GM12878 (cell line): ENCODE measurements around the gene COA1. TPM values are rescaled to one million over a fixed set of nuclear protein-coding genes. Genes with fewer than 3 reads are reported as not detected.

Source experiments
- BACH1 ChIP-seq: fragments of 450-650 bp; IDR thresholded peaks from 2 replicates; pipeline ENCODE4 v1.6.1; 2017; ENCODE audit warnings: mild to moderate bottlenecking, borderline replicate concordance
- BCL11A ChIP-seq: IDR thresholded peaks from 2 replicates; pipeline ENCODE4 v1.6.1; 2011; ENCODE audit warnings: low read depth, low read length
- BHLHE40 ChIP-seq, 2 experiments: fragments of 450-650 bp in 1 of 2; IDR thresholded peaks; 2 replicates each; pipeline ENCODE4 v1.6.1; 2011 to 2017; ENCODE audit warnings: low read depth in 2 of 2, borderline replicate concordance in 1 of 2, improper control_type of control experiment in 1 of 2, low read length in 1 of 2, mild to moderate bottlenecking in 1 of 2
- BRCA1 ChIP-seq: IDR thresholded peaks from 2 replicates; pipeline ENCODE4 v1.6.1; 2011; ENCODE audit warnings: low read depth, low read length, improper control_type of control experiment
- CBX3 ChIP-seq: fragments of 200-600 bp; sonication (generic); IDR thresholded peaks from 2 replicates; pipeline ENCODE4 v1.6.1; 2016; ENCODE audit warnings: low read depth, borderline replicate concordance
- CBX5 ChIP-seq: sonication (generic); IDR thresholded peaks from 2 replicates; pipeline ENCODE4 v1.6.1; 2016; ENCODE audit warnings: low read depth, moderate library complexity, mild to moderate bottlenecking, inconsistent platforms
- DPF2 ChIP-seq: fragments of 450-650 bp; IDR thresholded peaks from 2 replicates; pipeline ENCODE4 v1.6.1; 2017; ENCODE audit warnings: mild to moderate bottlenecking
- EP300 ChIP-seq, 2 experiments: fragments of 150-350 bp in 1 of 2; IDR thresholded peaks; 2 replicates each; pipeline ENCODE4 v1.6.1; 2011 to 2012; ENCODE audit warnings: low read depth in 2 of 2, low read length in 2 of 2, borderline replicate concordance in 1 of 2, improper control_type of control experiment in 1 of 2, inconsistent platforms in 1 of 2; ENCODE audit not compliant: control insufficient read depth in 1 of 2
- HSF1 ChIP-seq: fragments of 150-350 bp; IDR thresholded peaks from 2 replicates; pipeline ENCODE4 v1.6.1; 2014; ENCODE audit warnings: mild to moderate bottlenecking, low read depth, low read length
- IKZF1 ChIP-seq: fragments of 450-650 bp; conservative IDR thresholded peaks from 2 replicates; pipeline ENCODE4 v1.6.1; 2017; ENCODE audit warnings: antibody characterized with exemption, mild to moderate bottlenecking
- MAX ChIP-seq: IDR thresholded peaks from 2 replicates; pipeline ENCODE4 v1.6.1; 2012; ENCODE audit warnings: low read depth, low read length, improper control_type of control experiment
- MLLT1 ChIP-seq: fragments of 450-650 bp; IDR thresholded peaks from 2 replicates; pipeline ENCODE4 v1.6.1; 2016; ENCODE audit warnings: mild to moderate bottlenecking
- MTA2 ChIP-seq: fragments of 450-650 bp; IDR thresholded peaks from 2 replicates; pipeline ENCODE4 v1.6.1; 2016; ENCODE audit warnings: low read depth, mild to moderate bottlenecking, moderate library complexity
- MXI1 ChIP-seq: fragments of 150-350 bp; IDR thresholded peaks from 2 replicates; pipeline ENCODE4 v1.6.1; 2011; ENCODE audit warnings: low read depth, mild to moderate bottlenecking, inconsistent platforms, low read length, improper control_type of control experiment
- NFIC ChIP-seq: IDR thresholded peaks from 2 replicates; pipeline ENCODE4 v1.6.1; 2012; ENCODE audit warnings: low read depth, mild to moderate bottlenecking, inconsistent platforms, low read length, moderate library complexity
- PBX3 ChIP-seq: IDR thresholded peaks from 2 replicates; pipeline ENCODE4 v1.6.1; 2011; ENCODE audit warnings: mild to moderate bottlenecking, low read depth, low read length, moderate library complexity; ENCODE audit not compliant: insufficient replicate concordance
- RAD51 ChIP-seq: fragments of 450-650 bp; IDR thresholded peaks from 2 replicates; pipeline ENCODE4 v1.6.1; 2016; ENCODE audit warnings: moderate library complexity, mild to moderate bottlenecking, inconsistent platforms
- REST ChIP-seq: IDR thresholded peaks from 2 replicates; pipeline ENCODE4 v1.6.1; 2012; ENCODE audit warnings: mild to moderate bottlenecking, low read depth, low read length
- RUNX3 ChIP-seq: IDR thresholded peaks from 2 replicates; pipeline ENCODE4 v1.6.1; 2012; ENCODE audit warnings: low read length, inconsistent platforms
- SMAD5 ChIP-seq: IDR thresholded peaks from 2 replicates; pipeline ENCODE4 v1.6.1; 2016; ENCODE audit warnings: antibody characterized with exemption, low read depth
- SMC3 ChIP-seq: IDR thresholded peaks from 2 replicates; pipeline ENCODE4 v1.6.1; 2011; ENCODE audit warnings: low read length, improper control_type of control experiment, borderline replicate concordance
- STAT1 ChIP-seq: fragments of 450-650 bp; conservative IDR thresholded peaks from 2 replicates; pipeline ENCODE4 v1.6.1; 2014; ENCODE audit warnings: antibody characterized with exemption, mild to moderate bottlenecking
- ZNF622 ChIP-seq: fragments of 450-650 bp; IDR thresholded peaks from 2 replicates; pipeline ENCODE4 v1.6.1; 2017; ENCODE audit warnings: mild to moderate bottlenecking, inconsistent platforms
- ZZZ3 ChIP-seq: IDR thresholded peaks from 2 replicates; pipeline ENCODE4 v1.6.1; 2011; ENCODE audit warnings: low read depth; ENCODE audit not compliant: control insufficient read depth, insufficient read length
- polyA plus RNA-seq, 11 experiments: library from polyadenylated mRNA; depleted of rRNA in 4 of 11; unstranded in 6 of 11; stranded (reverse) in 5 of 11; fragments of >200 nt; fragmentation: Nextera tagmentation in 4 of 11; fragmentation: Illumina TruSeq in 1 of 11; extraction: Ambion mirVana in 4 of 11; extraction: Trizol in 1 of 11; gene quantifications; 1 replicate in 1 of 11; 2 replicates in 10 of 11; pipeline versions ENCODE4 v1.2.1 to v1.2.3, GENCODE V29; 2011 to 2016; ENCODE audit warnings: inconsistent platforms in 2 of 11, missing spikeins in 2 of 11, low read depth in 1 of 11
- total RNA-seq, 4 experiments: library from RNA; depleted of rRNA in 3 of 4; stranded (reverse); fragments of >200 nt in 3 of 4; fragmentation: Illumina TruSeq in 1 of 4; extraction: Trizol in 1 of 4; gene quantifications; 2 replicates each; pipeline versions ENCODE4 v1.2.1 to v1.2.3, GENCODE V29; 2013 to 2021

COA1 gene
- total and polyA plus RNA-seq, 10 of the 15 experiments (the other 5 are each of a cell fraction or from before 2014, with no cell fraction given): 83.1 to 258 (median 111) TPM

- TF ChIP-seq DPF2: no peak; the same call in 1 of the 2 replicates
- no peak for TF ChIP-seq ZNF622
- no peak for TF ChIP-seq REST
- TF ChIP-seq CBX3: no peak
- TF ChIP-seq NFIC: no peak
- TF ChIP-seq RAD51: peak; percentile 25; the same call in 1 of the 2 replicates
- peak; percentile 40 for TF ChIP-seq MXI1
- TF ChIP-seq IKZF1: peak; percentile 59
- TF ChIP-seq RUNX3: peak; percentile 69
- TF ChIP-seq PBX3: no peak
- peak; percentile 12; the same call in 1 of the 2 replicates for TF ChIP-seq SMC3
- TF ChIP-seq STAT1: no peak
- TF ChIP-seq EP300 (IDR thresholded peaks at IDR 0.05; ENCODE audit: borderline replicate concordance in 1 of 2, control insufficient read depth in 1 of 2, low read depth in 2 of 2, low read length in 2 of 2): peak; percentile 8 to 67; a peak in 3 of 4 replicates
- peak; percentile 66 for TF ChIP-seq MLLT1
- TF ChIP-seq MTA2: peak; percentile 72; the same call in 1 of the 2 replicates
- TF ChIP-seq CBX5: no peak
- TF ChIP-seq SMAD5: no peak
- peak; percentile 85 for TF ChIP-seq ZZZ3
- peak; percentile 22; the same call in 1 of the 2 replicates for TF ChIP-seq MAX
- TF ChIP-seq HSF1: no peak
- TF ChIP-seq BACH1: peak; percentile 49; the same call in 1 of the 2 replicates
- no peak for TF ChIP-seq BRCA1
- TF ChIP-seq BHLHE40 (IDR thresholded peaks at IDR 0.05; ENCODE audit: borderline replicate concordance in 1 of 2, low read depth in 2 of 2, low read length in 1 of 2): peak; percentile 77 to 85
- TF ChIP-seq BCL11A: peak; percentile 34; the same call in 1 of the 2 replicates
Observed at GRCh38 chr7:43625453-43625852, 103.9 kb downstream of the COA1 start (continued).
